SHP77 treated with DMSO at 0.1 percent for 48 hours (cell line): Measurements from ENCODE around the gene ATP2A2.
"Not testable (repeated sequence)": the region's sequence is repeated elsewhere in the genome, so short reads cannot be mapped to it uniquely, and the experiment has no call there.

Experiments
- DNase-seq: peaks from one replicate; lab custom pipeline; 2025; lab: John Stamatoyannopoulos, UW

ATP2A2 gene

DNA sequence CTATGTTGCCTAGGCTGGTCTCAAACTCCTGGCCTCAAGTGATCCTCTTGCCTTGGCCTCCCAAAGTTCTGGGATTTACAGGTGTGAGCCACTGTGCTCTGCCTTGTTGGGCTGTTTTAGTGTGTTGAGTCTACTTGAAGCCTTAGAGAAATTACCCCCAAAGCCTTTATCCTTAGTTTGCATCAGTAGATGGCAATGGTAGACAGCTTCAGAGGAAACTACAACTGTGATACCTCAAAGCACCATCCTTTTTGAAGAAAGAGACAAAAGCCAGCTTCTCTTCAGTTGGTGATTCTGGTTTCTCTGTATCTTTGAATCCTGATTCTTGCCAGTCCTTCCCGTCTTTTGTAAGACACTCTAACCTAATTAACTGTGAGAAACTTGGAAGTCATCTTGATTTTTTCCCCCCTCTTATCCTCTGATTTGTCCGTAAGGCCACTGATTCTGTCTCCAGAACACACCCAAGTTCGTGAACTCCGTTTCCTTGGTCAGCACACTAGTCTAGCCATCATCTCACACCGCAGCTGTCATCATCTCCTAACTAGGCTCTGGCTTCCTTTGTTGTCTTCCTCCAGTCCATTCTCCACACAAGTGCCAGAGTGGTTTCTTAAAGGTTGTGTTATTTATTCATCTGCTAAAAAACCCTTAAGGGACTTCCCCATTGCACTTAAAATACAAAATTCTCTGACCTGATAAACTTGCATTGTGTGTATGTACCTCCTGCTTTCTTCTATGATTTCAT, 20.2 kb downstream of the ATP2A2 start:
- DNase-seq, result no peak

DNA sequence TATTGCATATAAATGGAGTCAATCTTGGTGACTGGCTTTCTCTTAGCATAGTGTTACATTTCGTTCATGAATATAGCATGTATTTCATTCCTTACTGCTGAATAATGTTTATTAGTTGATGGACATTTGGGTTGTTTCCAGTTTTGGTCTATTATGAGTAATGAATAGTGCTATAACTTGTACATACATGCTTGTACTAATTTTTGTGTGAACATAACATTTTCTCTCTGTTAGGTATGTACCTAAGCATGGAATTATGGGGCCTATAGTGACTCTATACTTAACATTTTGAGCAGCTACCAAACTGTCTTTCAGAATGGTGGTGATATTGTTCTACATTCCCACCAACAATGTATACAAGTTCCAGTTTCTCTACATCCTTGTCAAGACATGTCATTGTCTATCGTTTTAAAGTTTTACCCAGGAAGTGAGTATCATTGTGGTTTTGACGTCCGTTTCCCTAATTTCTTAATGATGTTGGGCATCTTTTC, 23.1 kb downstream of the ATP2A2 start:
- no peak for DNase-seq

DNA sequence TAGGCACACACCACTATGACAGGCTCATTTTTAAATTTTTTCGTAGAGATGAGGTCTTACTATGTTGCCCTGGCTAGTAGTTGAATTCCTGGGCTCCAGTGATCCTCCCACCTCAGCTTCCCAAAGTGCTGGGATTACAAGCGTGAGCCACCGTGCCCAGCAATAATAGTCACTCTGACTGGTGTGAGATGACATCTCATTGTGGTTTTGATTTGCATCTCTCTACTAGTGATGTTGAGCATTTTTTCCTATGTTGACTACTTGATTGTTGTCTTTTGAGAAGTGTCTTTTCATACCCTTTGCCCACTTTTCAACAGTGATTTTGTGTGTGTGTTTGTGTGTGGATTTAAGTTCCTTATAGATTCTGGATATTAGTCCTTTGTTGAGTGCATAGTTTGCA, 26.3 kb downstream of the ATP2A2 start:
- no peak for DNase-seq

DNA sequence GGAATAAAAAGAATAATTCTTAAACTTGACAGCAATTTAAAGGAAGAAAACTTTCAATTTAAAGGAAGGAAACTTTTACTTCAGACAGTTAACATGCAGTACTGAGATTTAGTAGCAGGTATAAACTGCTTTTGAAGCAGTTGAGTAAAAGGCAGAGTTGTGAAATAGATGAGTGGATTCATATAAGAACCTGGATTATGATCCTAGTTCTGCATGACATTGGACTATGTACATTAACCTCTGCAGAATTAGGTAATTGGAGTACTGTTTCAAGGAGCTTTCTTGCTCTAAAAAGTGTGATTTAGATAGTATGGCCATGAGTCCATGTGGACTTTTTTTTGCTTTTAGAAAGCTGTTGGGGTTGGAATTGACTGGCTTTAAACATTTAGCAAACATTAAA, 29.7 kb downstream of the ATP2A2 start:
- DNase-seq, result no peak

DNA sequence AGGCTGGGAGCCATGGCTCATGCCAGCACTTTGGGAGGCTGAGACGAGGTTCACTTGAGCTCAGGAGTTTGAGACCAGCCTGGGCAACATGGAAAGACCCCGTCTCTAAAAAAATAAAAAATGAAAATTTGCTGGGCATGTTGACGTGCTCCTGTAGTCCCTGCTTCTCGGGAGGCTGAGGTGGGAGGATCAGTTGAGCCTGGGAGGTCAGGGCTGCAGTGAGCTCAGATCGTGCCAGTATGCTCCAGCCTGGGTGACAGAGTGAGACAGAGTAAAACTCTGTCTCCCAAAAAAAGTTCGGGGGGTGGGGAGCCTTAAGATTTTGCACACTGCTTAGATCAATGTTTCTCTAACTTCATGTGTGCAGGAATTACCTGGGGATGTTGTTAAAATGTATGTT, 30.9 kb downstream of the ATP2A2 start:
- no peak for DNase-seq

DNA sequence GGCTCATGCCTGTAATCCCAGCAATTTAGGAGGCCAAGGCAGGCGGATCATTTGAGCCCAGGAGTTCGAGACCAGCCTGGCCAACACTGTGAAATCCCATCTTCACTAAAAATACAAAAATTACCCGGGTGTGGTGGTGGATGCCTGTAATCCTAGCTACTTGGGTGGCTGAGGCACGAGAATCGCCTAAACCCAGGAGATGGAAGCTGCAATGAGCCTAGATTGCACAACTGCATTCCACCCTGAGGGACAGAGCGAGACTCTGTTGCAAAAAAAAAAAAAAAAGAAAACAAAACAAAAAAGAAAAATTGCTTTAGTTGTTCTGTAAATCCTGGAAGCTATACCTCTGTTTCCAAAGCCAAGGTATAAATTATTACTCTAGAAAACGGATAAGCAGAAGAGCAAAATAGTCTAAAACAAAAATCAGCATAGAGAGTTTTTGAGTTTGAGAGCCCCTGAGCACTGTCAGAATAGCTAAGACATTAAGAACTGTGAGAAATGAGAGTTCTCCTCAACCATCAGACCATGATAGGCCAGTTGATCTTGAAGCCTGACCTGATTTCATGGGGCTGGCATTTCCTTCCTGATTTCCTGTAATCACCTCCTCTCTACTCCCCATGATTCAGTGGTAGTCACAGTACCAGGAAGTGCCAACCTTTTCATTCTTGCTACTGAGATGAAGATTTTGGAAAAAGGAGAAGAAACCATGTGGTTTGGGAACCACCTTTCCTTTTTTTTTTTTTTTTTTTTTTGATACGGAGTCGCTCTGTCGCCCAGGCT, 31.7 kb downstream of the ATP2A2 start:
- DNase-seq, result no peak

DNA sequence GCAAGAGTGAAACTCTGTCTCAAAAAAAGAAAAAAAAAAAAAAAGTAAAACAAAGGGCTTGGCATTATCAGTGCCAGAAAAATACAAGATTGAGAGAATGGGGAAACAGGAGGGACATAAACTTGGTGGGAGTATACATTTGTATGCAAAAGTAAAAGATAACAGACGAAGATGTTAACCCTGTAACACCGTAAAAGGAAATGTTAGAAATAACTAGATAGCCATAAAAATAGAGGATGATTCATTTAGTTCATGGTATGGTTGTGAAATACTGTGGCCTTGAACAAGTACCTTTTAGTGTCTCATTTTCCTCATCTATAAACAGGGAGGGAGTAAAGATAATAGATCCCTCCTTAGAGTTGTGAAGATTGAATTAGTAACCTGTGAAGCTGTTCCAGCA, 33.3 kb downstream of the ATP2A2 start:
- DNase-seq, result no peak

DNA sequence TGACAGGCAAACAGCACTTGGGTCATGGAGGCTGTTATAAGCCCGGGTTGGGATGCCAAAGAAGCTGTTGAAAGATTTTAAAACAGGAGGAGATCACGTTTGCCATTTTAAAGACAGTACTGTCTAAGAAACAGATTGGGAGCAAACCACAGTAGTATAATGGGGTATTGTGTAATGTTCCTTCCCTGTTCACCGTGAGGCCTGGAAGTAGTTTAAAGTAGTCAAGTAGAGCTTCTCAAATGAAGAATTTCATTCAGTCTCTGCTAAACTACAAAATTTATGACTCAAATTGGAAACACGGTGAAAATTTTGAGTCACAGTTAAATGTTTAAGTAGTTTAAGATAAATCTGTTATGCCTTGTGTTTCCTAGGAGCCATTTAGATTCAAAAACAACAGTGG, 35.8 kb downstream of the ATP2A2 start:
- no peak for DNase-seq

DNA sequence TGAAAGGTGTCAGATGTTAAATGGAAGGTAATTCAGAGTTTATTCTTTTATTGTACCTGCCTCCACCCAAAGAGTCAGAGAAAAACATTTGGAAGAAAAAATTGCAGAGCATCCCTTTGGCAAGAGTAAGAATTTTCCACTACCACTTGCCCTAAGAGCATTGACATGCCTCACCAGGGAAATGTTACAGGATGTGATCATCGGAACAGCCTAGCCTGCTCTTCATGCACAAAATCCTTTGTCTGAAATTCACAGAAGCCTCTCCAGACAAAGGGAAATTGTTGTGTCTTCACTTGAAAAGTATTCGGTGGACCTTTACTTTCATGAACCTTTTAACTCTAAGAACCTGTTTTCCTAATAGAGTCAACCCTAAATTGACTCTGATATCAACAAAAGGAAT, 36.9 kb downstream of the ATP2A2 start:
- no peak for DNase-seq

DNA sequence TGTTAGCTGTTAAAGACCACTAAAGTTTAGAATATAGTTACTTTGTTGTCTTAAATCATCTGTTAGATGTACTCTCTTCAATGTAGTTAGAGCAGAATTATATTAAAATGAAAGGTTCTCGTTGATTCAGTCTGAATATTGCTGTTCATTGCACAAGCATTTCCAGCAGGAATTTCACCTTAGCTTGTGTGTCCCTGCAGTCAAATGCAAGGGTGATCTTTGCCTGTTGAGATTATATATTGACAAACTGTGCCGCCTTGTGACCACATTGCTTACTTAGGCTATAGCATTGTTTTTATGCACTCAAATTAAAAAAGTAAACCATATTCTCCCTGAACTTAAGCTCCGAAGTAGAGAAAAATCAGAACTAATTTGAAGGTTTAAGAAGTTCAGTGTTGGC, 39.5 kb downstream of the ATP2A2 start:
- no peak for DNase-seq

DNA sequence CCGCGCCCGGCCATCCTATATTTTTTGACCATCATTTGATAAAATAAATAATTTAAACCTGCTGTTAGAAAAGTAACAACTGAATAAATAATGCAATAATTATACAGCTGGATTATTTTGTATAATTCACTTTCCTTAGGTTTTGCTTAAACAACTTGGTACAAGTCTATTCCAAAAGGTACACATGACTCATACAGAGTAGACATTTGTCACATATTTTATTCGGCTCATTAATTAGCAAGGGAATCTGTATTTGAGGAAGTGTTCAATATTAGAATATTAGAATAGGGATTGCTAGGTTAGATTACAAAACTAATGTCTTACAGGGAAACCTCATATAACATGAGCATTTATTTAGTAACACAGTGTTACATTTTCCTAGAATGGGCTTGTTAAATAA, 48.7 kb downstream of the ATP2A2 start:
- no peak for DNase-seq

DNA sequence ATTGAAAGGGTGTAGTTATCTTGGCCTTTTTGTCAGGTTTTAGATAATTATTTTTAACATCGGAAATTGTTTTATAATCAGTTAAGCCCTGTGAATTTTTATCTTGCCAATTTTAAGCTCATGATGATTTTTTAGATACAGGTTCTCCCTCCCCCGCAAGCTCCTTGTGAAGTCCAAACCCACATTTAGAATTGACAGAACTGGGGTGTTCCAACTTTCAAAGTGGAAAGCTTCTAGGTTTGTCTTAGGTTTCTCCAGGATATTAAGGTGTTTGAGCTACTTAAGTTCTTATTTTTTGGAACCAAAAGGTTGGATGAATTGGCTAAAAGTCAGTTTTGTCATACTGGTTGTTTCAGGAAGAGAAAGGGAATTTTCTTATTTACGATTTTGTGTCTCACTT, 49.1 kb downstream of the ATP2A2 start:
- no peak for DNase-seq

DNA sequence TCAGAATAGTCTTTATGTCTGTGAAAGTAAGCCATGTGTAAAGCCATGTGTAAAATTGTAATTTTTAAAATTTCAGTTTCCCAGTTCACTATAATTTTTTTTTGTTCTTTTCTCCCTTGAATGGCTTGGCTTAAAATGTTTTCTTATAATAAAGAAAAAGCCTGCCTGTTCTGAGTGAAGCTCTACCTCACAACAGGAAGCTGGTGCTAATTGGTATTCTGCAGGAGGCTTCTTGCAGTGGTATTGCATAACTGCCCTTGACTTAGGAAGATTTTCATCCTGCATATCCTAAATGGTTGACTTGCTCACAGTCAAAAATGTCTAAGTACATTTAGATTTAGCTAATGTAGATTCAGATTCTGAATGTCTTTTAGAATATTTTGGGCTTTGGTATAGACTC, 49.5 kb downstream of the ATP2A2 start:
- no peak for DNase-seq

DNA sequence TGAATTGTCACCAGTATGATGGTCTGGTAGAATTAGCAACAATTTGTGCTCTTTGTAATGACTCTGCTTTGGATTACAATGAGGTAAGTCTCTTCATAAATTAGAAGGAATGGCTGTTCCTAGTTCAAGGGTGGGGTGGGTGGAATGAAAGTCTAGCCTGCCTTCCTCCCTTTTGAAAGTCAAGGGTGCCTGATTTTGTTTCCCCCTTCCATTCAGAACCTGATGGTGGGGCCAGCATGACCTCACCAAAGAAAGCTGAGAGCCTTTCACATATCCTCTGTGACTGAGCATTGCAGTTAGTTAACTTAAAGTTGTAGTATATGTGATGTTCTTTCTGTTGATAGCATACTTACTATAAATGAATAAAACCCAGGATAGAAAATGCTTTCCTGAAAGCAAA, 52.2 kb downstream of the ATP2A2 start:
- DNase-seq, result no peak

DNA sequence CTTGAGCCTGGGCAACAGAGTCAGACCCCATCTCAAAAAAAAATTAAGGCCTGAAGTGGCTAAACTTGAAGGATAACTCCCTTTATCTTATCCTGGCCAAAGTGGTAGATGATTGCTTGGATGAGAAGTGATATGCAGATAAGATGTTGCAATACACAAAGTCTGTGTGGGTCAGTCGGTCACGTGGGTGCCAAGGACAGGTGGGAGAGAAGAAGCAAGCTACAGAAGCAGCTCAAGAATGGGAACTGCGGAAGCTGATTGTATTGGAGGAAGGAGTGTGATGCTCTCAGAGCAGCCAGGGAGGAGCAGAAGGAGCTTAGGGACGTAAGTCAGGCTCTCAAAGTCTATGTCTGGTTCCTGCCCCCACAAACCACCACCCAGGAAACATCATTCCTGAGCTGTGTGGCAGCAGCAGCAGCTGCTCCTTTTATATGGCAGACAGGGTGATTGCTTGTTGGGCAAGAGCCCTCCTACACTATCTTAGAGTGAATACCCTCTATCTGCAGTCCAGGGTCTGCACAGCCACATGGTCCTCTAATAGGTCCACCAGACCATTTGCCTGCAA, 54.5 kb downstream of the ATP2A2 start:
- DNase-seq, result no peak

DNA sequence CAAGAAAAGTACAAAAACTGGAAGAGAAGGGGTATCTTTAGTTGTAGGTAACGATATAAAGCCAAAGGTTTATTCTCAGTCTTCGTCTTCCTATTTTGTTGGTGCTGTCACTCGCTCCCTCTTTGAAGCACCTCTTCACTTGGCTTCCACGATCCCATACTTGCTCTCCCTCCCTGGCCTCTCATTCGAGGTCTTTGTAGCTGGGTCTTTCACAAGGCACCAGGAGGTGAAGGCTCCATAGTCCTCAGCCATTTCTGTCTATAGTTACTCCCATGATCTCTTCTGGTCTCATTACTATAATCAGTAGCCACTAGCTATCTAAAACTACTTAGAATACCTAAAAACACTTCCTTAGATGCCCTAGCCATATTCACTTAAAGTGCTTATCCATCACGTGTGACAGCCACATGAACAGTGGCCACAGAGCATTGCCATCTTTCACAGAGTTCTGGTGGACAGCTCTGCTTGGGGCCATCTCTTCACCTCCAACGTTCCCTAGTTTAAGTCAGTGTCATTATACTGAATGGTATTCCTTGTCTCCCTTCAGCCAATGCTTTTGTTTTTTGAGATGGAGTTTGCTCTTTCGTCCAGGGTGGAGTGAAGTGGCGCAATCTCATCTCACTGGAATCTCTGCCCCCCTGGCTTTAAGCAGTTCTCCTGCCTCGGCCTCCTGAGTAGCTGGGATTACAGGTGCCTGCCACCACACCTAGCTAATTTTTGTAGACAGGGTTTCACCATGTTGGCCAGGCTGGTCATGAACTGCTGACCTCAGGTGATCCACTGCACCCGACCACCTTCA, 57.1 kb downstream of the ATP2A2 start:
- DNase-seq, result no peak

DNA sequence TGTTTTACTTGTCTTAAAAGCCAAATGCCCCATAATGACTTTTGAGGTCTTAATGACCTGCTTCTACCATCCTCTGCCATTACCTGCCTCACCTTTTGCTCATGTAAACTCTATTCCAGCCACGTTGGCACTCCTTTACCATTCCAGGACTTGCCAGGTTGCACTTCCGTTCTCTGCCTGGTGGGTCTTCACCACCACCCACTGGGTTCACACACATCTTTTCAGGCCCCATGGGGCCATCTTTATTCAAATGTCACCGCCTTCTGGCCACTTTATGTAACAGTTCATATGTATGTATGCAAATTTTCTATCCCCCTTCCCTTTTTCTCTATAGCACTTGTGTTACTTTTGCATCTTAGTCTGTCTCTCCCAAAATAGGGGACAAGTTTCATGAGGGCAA, 57.7 kb downstream of the ATP2A2 start:
- DNase-seq, result no peak

DNA sequence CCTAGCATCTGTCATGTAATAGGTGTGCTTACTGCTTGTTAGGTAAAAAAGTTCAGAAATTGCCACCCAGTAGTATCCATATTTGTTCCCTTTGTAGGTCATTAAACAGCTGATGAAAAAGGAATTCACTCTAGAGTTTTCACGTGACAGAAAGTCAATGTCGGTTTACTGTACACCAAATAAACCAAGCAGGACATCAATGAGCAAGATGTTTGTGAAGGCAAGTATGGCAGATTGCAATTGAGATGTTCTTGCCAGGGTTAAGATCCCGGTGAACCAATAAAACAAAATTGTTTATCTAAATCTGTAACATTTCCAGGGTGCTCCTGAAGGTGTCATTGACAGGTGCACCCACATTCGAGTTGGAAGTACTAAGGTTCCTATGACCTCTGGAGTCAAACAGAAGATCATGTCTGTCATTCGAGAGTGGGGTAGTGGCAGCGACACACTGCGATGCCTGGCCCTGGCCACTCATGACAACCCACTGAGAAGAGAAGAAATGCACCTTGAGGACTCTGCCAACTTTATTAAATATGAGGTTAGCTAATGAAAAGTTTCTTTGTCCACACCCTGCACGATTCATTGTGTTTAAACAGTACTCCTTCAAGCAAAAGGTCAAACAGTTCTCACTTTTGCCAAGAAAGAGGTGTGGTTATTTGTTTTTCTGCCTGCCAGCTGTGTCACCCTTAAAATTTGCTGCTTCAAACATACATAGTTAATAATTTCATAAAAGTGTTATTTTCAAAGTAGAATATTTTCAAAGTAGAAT, 58.3 kb downstream of the ATP2A2 start:
- no peak for DNase-seq

DNA sequence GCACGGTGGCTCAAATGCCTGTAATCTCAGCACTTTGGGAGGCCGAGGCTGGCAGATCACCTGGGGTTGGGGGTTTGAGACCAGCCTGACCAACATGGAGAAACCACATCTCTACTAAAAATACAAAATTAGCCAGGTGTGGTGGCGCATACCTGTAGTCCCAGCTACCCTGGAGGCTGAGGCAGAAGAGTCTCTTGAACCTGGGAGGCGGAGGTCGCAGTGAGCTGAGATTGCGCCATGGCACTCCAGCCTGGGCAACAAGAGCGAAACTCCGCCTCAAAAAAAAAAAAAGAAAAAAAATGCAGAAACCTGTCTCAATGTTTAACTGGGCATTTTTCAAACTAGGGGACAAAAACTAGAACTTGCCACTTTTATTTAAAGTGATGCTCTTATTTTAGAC, 59.2 kb downstream of the ATP2A2 start:
- not testable (repeated sequence) for DNase-seq

DNA sequence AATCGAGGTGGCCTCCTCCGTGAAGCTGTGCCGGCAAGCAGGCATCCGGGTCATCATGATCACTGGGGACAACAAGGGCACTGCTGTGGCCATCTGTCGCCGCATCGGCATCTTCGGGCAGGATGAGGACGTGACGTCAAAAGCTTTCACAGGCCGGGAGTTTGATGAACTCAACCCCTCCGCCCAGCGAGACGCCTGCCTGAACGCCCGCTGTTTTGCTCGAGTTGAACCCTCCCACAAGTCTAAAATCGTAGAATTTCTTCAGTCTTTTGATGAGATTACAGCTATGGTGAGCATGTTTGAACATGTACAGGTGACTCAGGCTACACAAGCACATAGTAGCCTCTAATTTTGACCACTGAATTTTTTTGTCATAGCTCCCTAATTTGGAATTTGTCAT, 59.7 kb downstream of the ATP2A2 start:
- DNase-seq, result no peak

DNA sequence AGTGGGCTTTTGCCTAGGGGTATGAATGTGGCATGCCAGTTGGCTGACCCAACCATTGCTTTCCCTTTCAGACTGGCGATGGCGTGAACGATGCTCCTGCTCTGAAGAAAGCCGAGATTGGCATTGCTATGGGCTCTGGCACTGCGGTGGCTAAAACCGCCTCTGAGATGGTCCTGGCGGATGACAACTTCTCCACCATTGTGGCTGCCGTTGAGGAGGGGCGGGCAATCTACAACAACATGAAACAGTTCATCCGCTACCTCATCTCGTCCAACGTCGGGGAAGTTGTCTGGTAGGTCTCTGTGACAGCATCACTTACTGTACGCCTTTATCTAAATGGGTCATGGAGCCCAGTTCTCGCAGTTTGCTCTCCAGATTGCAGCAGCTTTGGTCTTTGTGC, 61.1 kb downstream of the ATP2A2 start:
- DNase-seq, result no peak

DNA sequence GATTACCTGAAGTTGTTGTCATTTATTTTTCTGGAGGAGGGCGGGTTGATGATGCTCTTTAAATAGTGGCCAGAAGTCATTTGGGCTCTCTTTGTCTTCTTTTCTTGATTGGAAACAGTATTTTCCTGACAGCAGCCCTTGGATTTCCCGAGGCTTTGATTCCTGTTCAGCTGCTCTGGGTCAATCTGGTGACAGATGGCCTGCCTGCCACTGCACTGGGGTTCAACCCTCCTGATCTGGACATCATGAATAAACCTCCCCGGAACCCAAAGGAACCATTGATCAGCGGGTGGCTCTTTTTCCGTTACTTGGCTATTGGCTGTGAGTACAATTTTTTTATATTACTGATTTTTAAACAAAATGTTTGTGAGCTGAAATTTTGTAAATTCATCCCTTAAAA, 62.1 kb downstream of the ATP2A2 start:
- no peak for DNase-seq
